SK-N-MC (cell line): ENCODE results near the gene GRIP1.

ENCODE experiments used
- DNase-seq: peaks from one replicate; pipeline ENCODE4 v3.0.0-alpha.2; 2011; ENCODE audit warnings: low read depth, low spot score
- H3K27ac ChIP-seq: fragments of 200-600 bp; sonication (generic); 2 replicates; pipeline ENCODE4 v1.5.1; 2016; ENCODE audit warnings: mixed run types
- H3K36me3 ChIP-seq: fragments of 200-600 bp; sonication (generic); 2 replicates; pipeline ENCODE4 v1.6.1; 2017; ENCODE audit warnings: antibody characterized with exemption, low read length, mixed read lengths; ENCODE audit not compliant: insufficient read depth
- H3K4me3 ChIP-seq: fragments of 200-600 bp; sonication (generic); 2 replicates; pipeline ENCODE4 v1.5.1; 2016
- H3K9ac ChIP-seq: fragments of 200-600 bp; sonication (generic); 2 replicates; pipeline ENCODE4 v1.8.0; 2017; ENCODE audit warnings: mixed run types, mixed read lengths; ENCODE audit not compliant: insufficient read length
- H3K9me3 ChIP-seq: fragments of 200-600 bp; sonication (generic); 2 replicates; pipeline ENCODE4 v1.6.1; 2017; ENCODE audit warnings: low read depth, mild to moderate bottlenecking, antibody characterized with exemption, low read length, moderate library complexity, mixed read lengths
- EZH2 ChIP-seq: fragments of 200-600 bp; sonication (generic); IDR thresholded peaks from one replicate; pipeline ENCODE4 v1.6.1; 2017; ENCODE audit warnings: antibody characterized with exemption
- FOXP2 ChIP-seq: optimal IDR thresholded peaks from 2 replicates; pipeline ENCODE3; 2011; ENCODE audit warnings: mild to moderate bottlenecking, moderate library complexity; ENCODE audit not compliant: insufficient read depth; ENCODE audit errors: extremely low read length, control extremely low read depth
- POLR2AphosphoS5 ChIP-seq: IDR thresholded peaks from 2 replicates; pipeline ENCODE4 v1.6.1; 2012; ENCODE audit warnings: mild to moderate bottlenecking, low read depth, low read length, borderline replicate concordance

The GRIP1 gene

DNA sequence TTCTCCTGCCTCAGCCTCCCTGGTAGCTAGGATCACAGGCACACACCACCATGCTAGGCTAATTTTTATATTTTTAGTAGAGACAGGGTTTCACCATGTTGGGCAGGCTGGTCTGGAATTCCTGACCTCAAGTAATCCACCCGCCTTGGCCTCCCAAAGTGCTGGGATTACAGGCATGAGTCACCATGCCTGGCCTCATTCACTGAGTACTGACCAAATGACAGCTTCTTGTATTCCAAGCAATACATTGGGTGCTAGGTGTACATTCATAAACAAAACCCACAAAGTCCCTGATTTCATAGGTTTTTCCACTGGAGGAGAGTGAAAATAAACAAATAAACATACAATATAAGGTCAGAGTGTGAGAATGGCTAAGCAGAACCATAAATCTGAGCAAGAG is 240.3 kb downstream of the GRIP1 start:
- no peak overlapping the region for H3K9ac ChIP-seq
- no peak overlapping the region for H3K4me3 ChIP-seq
- no peaks in the 10 kb centered on the region for H3K9me3 ChIP-seq
- TF ChIP-seq EZH2: no peak
- no peak for TF ChIP-seq FOXP2
- TF ChIP-seq POLR2AphosphoS5: no peak
- no peak for DNase-seq
- no peaks in the 10 kb centered on the region for H3K36me3 ChIP-seq
- no peak overlapping the region for H3K27ac ChIP-seq

DNA sequence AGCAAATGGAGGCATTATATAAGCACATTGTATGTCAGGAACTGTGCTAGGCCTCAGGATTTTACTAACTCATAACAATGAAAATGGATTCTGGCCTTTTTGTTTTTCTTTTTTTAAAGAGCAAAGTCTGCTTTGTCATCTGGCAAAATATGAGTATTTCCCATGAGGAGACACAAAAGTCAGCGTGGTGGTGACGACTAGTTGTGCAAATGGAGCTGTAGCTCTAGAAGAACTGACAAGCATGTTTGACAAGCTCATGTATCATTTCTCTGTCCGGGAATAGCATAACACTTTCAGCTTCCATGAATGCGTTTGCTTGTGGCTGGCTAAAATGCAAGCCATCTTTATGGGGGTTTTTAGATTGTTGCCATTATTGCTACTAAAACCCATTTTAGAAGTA is 248.8 kb downstream of the GRIP1 start:
- no peak overlapping the region for H3K27ac ChIP-seq
- no peaks in the 10 kb centered on the region for H3K36me3 ChIP-seq
- H3K4me3 ChIP-seq: no peak overlapping the region
- DNase-seq: no peak
- no peaks in the 10 kb centered on the region for H3K9me3 ChIP-seq
- TF ChIP-seq POLR2AphosphoS5 (no peak), FOXP2 (no peak), EZH2 (no peak)
- H3K9ac ChIP-seq: no peak overlapping the region

DNA sequence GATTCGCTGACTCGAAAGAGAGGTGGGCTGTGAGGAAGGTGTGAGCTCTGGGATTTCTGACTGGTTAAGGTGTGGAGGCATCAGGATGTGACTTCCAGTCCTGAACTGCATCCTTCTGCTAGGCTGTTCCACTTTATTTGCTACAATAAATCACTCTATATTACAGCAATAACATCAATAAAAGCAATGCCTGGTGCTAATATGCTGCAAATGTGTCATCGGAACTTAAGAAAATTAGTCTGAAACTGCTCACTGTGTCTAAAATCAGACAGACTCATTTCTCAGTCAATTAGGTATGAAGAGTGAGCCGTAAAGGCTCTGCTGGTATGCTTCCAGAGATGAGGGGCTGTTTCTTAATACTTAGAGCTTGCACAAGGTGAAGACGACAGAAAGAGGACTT is 250.0 kb downstream of the GRIP1 start:
- Histone ChIP-seq H3K9me3 (no peaks in the 10 kb centered on the region), H3K9ac (no peak overlapping the region), H3K4me3 (no peak overlapping the region), H3K36me3 (no peaks in the 10 kb centered on the region), H3K27ac (no peak overlapping the region)
- DNase-seq: no peak
- no peak for TF ChIP-seq EZH2

GRCh38 chr12:66428261-66428660 is 250.6 kb downstream of the GRIP1 start:
- no peak overlapping the region for H3K9ac ChIP-seq
- no peaks in the 10 kb centered on the region for H3K36me3 ChIP-seq
- no peak overlapping the region for H3K4me3 ChIP-seq
- DNase-seq: no peak
- TF ChIP-seq FOXP2 (no peak), EZH2 (no peak), POLR2AphosphoS5 (no peak)
- H3K9me3 ChIP-seq: no peaks in the 10 kb centered on the region
- H3K27ac ChIP-seq: no peak overlapping the region

DNA sequence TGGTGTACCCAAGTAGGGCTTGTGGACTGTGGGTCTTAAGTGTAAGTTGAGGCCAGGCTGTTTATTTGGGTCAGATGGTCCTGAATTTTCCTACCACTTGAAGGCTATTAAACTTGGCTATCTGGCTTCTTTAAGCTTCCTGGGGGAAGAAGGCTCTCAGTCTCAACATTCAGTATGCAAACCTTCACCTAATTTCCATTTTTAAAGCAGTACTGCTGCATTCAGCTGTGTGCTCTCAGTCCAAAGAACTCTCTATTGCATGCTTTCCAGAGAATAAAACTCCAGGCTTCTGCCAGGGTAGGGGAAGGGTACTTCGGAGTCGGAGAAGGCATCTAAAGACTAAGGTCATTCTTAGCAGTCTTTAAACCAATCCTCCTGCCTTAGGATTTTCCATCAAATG is 252.2 kb downstream of the GRIP1 start:
- Histone ChIP-seq H3K4me3 (no peak overlapping the region), H3K9ac (no peak overlapping the region), H3K27ac (no peak overlapping the region), H3K9me3 (no peaks in the 10 kb centered on the region), H3K36me3 (no peaks in the 10 kb centered on the region)
- TF ChIP-seq FOXP2 (no peak), EZH2 (no peak), POLR2AphosphoS5 (no peak)
- DNase-seq: no peak

DNA sequence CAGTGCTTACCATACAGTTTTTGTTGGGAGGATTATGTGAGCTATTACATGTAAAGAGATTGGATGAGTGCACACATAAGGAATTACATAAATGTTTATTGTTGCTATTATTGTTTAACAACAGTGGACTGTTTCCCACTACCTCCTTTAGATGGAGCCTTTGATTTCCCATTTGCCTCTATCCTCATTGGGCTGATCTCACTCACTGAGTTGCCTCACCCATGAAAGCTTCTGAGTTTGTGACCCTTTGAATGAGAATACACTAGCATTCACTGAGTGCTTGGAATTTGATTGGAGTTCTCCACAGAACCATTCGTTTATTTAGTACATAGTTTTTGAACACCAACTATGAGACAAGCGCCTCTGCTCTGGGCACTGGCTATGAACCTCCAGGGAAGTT is 255.6 kb downstream of the GRIP1 start:
- Histone ChIP-seq H3K9me3 (no peaks in the 10 kb centered on the region), H3K4me3 (no peak overlapping the region), H3K27ac (no peak overlapping the region), H3K36me3 (no peaks in the 10 kb centered on the region), H3K9ac (no peak overlapping the region)
- TF ChIP-seq EZH2: no peak
- no peak for TF ChIP-seq FOXP2
- TF ChIP-seq POLR2AphosphoS5: no peak
- DNase-seq: no peak

DNA sequence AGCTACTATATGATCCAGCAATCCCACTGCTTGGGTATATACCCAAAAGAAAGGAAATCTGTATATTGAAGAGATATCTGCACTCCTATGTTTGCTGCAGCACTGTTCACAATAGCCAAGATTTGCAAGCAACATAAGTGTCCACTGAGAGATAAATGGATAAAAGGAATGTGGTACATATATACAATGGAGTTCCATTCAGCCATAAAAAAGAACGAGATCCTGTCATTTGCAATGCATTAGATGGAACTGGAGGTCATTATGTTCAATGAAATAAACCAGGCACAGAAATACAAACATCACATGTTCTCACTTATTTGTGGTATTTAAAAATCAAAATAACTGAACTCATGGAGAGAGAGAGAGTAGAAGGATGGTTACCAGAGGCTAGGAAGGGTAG is 260.0 kb downstream of the GRIP1 start:
- no peak overlapping the region for H3K9ac ChIP-seq
- no peak overlapping the region for H3K4me3 ChIP-seq
- H3K36me3 ChIP-seq: no peaks in the 10 kb centered on the region
- H3K27ac ChIP-seq: no peak overlapping the region
- no peaks in the 10 kb centered on the region for H3K9me3 ChIP-seq
- TF ChIP-seq EZH2: no peak
- TF ChIP-seq FOXP2: no peak
- no peak for TF ChIP-seq POLR2AphosphoS5
- DNase-seq: no peak

DNA sequence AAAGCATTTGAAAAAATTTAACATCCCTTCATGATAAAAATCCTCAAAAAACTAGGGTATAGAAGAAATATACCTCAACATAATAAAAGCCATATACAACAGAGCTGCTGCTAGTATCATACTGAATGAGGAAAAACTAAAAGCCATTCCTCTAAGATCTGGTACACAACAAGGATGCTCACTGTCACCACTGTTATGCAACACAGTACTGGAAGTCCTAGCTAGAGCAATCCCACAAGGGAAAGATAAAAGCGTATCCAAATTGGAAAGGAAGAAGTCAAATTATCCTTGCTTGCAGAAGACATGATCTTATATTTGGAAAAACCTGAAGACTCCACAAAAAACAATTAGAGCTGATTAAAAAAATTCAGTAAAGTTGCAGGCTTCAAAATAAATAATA is 261.7 kb downstream of the GRIP1 start:
- TF ChIP-seq EZH2: no peak
- no peak for TF ChIP-seq FOXP2
- TF ChIP-seq POLR2AphosphoS5: no peak
- no peaks in the 10 kb centered on the region for H3K36me3 ChIP-seq
- no peak overlapping the region for H3K4me3 ChIP-seq
- H3K27ac ChIP-seq: no peak overlapping the region
- H3K9me3 ChIP-seq: no peaks in the 10 kb centered on the region
- no peak for DNase-seq
- no peak overlapping the region for H3K9ac ChIP-seq

- DNase-seq: peak; percentile 44
- no peak overlapping the region for H3K27ac ChIP-seq
- no peaks in the 10 kb centered on the region for H3K9me3 ChIP-seq
Measured at GRCh38 chr12:66409195-66409871, 269.5 kb downstream of the GRIP1 start.

GRCh38 chr12:66405395-66405794 is 273.5 kb downstream of the GRIP1 start:
- no peaks in the 10 kb centered on the region for H3K36me3 ChIP-seq
- no peak for DNase-seq

More at GRCh38 chr12:66409195-66409871, 269.5 kb downstream of the GRIP1 start:
- no peak overlapping the region for H3K4me3 ChIP-seq
- TF ChIP-seq FOXP2 (no peak), EZH2 (no peak), POLR2AphosphoS5 (no peak)
- H3K36me3 ChIP-seq: no peaks in the 10 kb centered on the region
- H3K9ac ChIP-seq: no peak overlapping the region

More at GRCh38 chr12:66405395-66405794, 273.5 kb downstream of the GRIP1 start:
- Histone ChIP-seq H3K9me3 (no peaks in the 10 kb centered on the region), H3K27ac (no peak overlapping the region), H3K9ac (no peak overlapping the region), H3K4me3 (no peak overlapping the region)
- TF ChIP-seq POLR2AphosphoS5: no peak
- no peak for TF ChIP-seq FOXP2
- no peak for TF ChIP-seq EZH2
